ENCODE results near the gene GUCY1A2. TPM values are rescaled to one million over a fixed set of nuclear protein-coding genes. Genes with fewer than 3 reads are reported as not detected.

The GUCY1A2 gene
- total RNA-seq, 4 donors from 2014 or later: 2.4 to 17.0 (median 9.9) TPM

- TF ChIP-seq CTCF (IDR thresholded peaks at IDR 0.05; ENCODE audit: low read depth): no peak
Measured at GRCh38 chr11:106983991-106984390, 34.3 kb downstream of the GUCY1A2 start.

GRCh38 chr11:106983261-106983660 lies 35.0 kb downstream of the GUCY1A2 start:
- TF ChIP-seq CTCF (IDR thresholded peaks at IDR 0.05; ENCODE audit: low read depth): no peak

- TF ChIP-seq CTCF (IDR thresholded peaks at IDR 0.05; ENCODE audit: low read depth): no peak
Measured at GRCh38 chr11:106974831-106975230, 43.4 kb downstream of the GUCY1A2 start.

GRCh38 chr11:106971864-106972263 lies 46.4 kb downstream of the GUCY1A2 start:
- TF ChIP-seq CTCF (IDR thresholded peaks at IDR 0.05; ENCODE audit: low read depth): no peak

GRCh38 chr11:106969644-106970355 lies 48.5 kb downstream of the GUCY1A2 start:
- no peak for TF ChIP-seq CTCF (IDR thresholded peaks at IDR 0.05; ENCODE audit: low read depth)

GRCh38 chr11:106962995-106963394 lies 55.3 kb downstream of the GUCY1A2 start:
- no peak for TF ChIP-seq CTCF (IDR thresholded peaks at IDR 0.05; ENCODE audit: low read depth)

- no peak for TF ChIP-seq CTCF (IDR thresholded peaks at IDR 0.05; ENCODE audit: low read depth)
Measured at GRCh38 chr11:106961518-106961917, 56.8 kb downstream of the GUCY1A2 start.
